H1 (cell line): ENCODE data around the gene ZBTB46. TPM values are rescaled to one million over a fixed set of nuclear protein-coding genes. Genes with fewer than 3 reads are reported as not detected.

ENCODE experiments used
- CTCF ChIA-PET: fragments of 300-600 bp; sonication (Branson Sonifier 250); formaldehyde crosslinking; loops from one replicate; lab custom pipeline; 2021; ENCODE audit not compliant: partially characterized antibody; lab: Charles Lee
- POLR2A ChIA-PET: fragments of 300-600 bp; sonication (Branson Sonifier 250); formaldehyde crosslinking; loops from one replicate; lab custom pipeline; 2021; ENCODE audit warnings: inconsistent platforms; ENCODE audit not compliant: partially characterized antibody; lab: Charles Lee
- DNase-seq, 2 experiments: peaks; one replicate each; pipeline versions ENCODE4 v3.0.0 to v3.0.0-alpha.2; 2010 to 2022; ENCODE audit warnings: low spot score in 2 of 2, low read depth in 1 of 2, mixed read lengths in 1 of 2
- FAIRE-seq: peaks from 2 replicates; lab custom pipeline; 2011; peaks lifted over from hg19 to GRCh38; lab: Jason Lieb, UNC
- H2AFZ ChIP-seq: 2 replicates; pipeline ENCODE4 v1.8.1; 2012; ENCODE audit warnings: low read length, inconsistent platforms
- H2AK5ac ChIP-seq: 2 replicates; pipeline ENCODE4 v1.6.1; 2013; ENCODE audit warnings: low read depth, low read length
- H2BK120ac ChIP-seq: replicated peaks from 2 replicates; pipeline ENCODE3; 2013; ENCODE audit warnings: low read depth, low read length, inconsistent platforms
- H2BK12ac ChIP-seq: 2 replicates; pipeline ENCODE4 v1.6.1; 2013; ENCODE audit warnings: low read depth, low read length
- H2BK15ac ChIP-seq: 2 replicates; pipeline ENCODE4 v1.6.1; 2013; ENCODE audit warnings: low read length
- H2BK20ac ChIP-seq: 2 replicates; pipeline ENCODE4 v1.6.1; 2013; ENCODE audit warnings: low read length
- H2BK5ac ChIP-seq: 2 replicates; pipeline ENCODE4 v1.6.1; 2013; ENCODE audit warnings: low read depth, low read length
- H3K14ac ChIP-seq: 2 replicates; pipeline ENCODE4 v1.6.1; 2013; ENCODE audit warnings: inconsistent platforms; ENCODE audit not compliant: insufficient read length
- H3K18ac ChIP-seq: 2 replicates; pipeline ENCODE4 v1.6.1; 2013; ENCODE audit warnings: low read length; ENCODE audit errors: extremely low read depth
- H3K23ac ChIP-seq: 2 replicates; pipeline ENCODE4 v1.6.1; 2013; ENCODE audit warnings: inconsistent platforms; ENCODE audit not compliant: insufficient read length
- H3K23me2 ChIP-seq: 2 replicates; pipeline ENCODE4 v1.6.1; 2013; ENCODE audit warnings: low read depth, low read length
- H3K27ac ChIP-seq: 2 replicates; pipeline ENCODE4 v1.6.1; 2011; ENCODE audit warnings: low read depth, low read length, inconsistent platforms
- H3K27me3 ChIP-seq, 4 experiments: replicated peaks in 1 of 4; 1 replicate in 1 of 4; 2 replicates in 3 of 4; pipeline versions ENCODE4 v1.6.1 to v1.8.1; 2011 to 2013; ENCODE audit warnings: low read length in 3 of 4, mild to moderate bottlenecking in 3 of 4, inconsistent platforms in 2 of 4, mixed read lengths in 2 of 4, moderate library complexity in 1 of 4; ENCODE audit not compliant: control insufficient read depth in 3 of 4, insufficient read depth in 3 of 4; ENCODE audit errors: extremely low read depth in 1 of 4
- H3K36me3 ChIP-seq, 4 experiments: 2 replicates each; pipeline versions ENCODE4 v1.6.1 to v1.8.1; 2011 to 2013; ENCODE audit warnings: mild to moderate bottlenecking in 4 of 4, low read length in 3 of 4, moderate library complexity in 2 of 4, control low read depth in 1 of 4, inconsistent platforms in 1 of 4; ENCODE audit not compliant: insufficient read depth in 4 of 4, control insufficient read depth in 2 of 4
- H3K4ac ChIP-seq: replicated peaks from 2 replicates; pipeline ENCODE3; 2013; ENCODE audit warnings: low read length, low read depth, mixed read lengths, inconsistent platforms; ENCODE audit not compliant: insufficient read length
- H3K4me1 ChIP-seq, 4 experiments: replicated peaks in 1 of 4; 1 replicate in 1 of 4; 2 replicates in 3 of 4; pipeline versions ENCODE4 v1.6.1 to v1.8.1; 2011 to 2013; ENCODE audit warnings: low read length in 3 of 4, inconsistent platforms in 2 of 4, mixed read lengths in 1 of 4; ENCODE audit not compliant: insufficient read depth in 4 of 4, control insufficient read depth in 3 of 4
- H3K4me2 ChIP-seq, 2 experiments: 2 replicates each; pipeline versions ENCODE4 v1.6.1 to v1.8.1; 2011 to 2013; ENCODE audit warnings: low read depth in 2 of 2, low read length in 2 of 2, control low read depth in 1 of 2, inconsistent platforms in 1 of 2, mild to moderate bottlenecking in 1 of 2; ENCODE audit not compliant: insufficient read depth in 1 of 2
- H3K4me3 ChIP-seq, 4 experiments: fragments of 200-600, 300-600 bp in 1 of 4; sonication (generic), shearing (Covaris generic), sonication (Bioruptor Twin) in 1 of 4; 2 replicates each; pipeline versions ENCODE4 v1.5.1 to v1.8.1; 2011 to 2016; ENCODE audit warnings: low read length in 4 of 4, low read depth in 3 of 4, control low read depth in 2 of 4, inconsistent platforms in 2 of 4, mild to moderate bottlenecking in 2 of 4, mixed read lengths in 1 of 4, moderate library complexity in 1 of 4; ENCODE audit not compliant: insufficient read depth in 2 of 4; ENCODE audit errors: extremely low read depth in 1 of 4
- H3K56ac ChIP-seq: replicated peaks from 2 replicates; pipeline ENCODE3; 2013; ENCODE audit warnings: low read depth, mild to moderate bottlenecking, mixed read lengths, low read length, inconsistent platforms; ENCODE audit not compliant: insufficient read length
- H3K79me1 ChIP-seq: 2 replicates; pipeline ENCODE4 v1.6.1; 2013; ENCODE audit warnings: low read depth, low read length, control low read depth
- H3K79me2 ChIP-seq, 2 experiments: 2 replicates each; pipeline versions ENCODE4 v1.6.1 to v1.8.1; 2012 to 2013; ENCODE audit warnings: low read length in 2 of 2, mild to moderate bottlenecking in 2 of 2, inconsistent platforms in 1 of 2; ENCODE audit not compliant: insufficient read depth in 2 of 2, control insufficient read depth in 1 of 2
- H3K9ac ChIP-seq, 4 experiments: replicated peaks in 1 of 4; 1 replicate in 1 of 4; 2 replicates in 3 of 4; pipeline versions ENCODE4 v1.6.1 to v1.8.1; 2011 to 2013; ENCODE audit warnings: low read depth in 3 of 4, low read length in 3 of 4, control low read depth in 2 of 4, mild to moderate bottlenecking in 2 of 4, moderate library complexity in 2 of 4, inconsistent platforms in 1 of 4; ENCODE audit errors: extremely low read depth in 1 of 4
- H3K9me3 ChIP-seq, 2 experiments: 2 replicates each; pipeline versions ENCODE4 v1.6.1 to v1.8.1; 2012 to 2013; ENCODE audit warnings: mild to moderate bottlenecking in 2 of 2, moderate library complexity in 2 of 2, control low read depth in 1 of 2, inconsistent platforms in 1 of 2, low read depth in 1 of 2, low read length in 1 of 2, mixed read lengths in 1 of 2; ENCODE audit not compliant: insufficient read depth in 2 of 2
- H4K20me1 ChIP-seq, 2 experiments: replicated peaks in 1 of 2; 2 replicates each; pipeline versions ENCODE3 to v1.8.1; 2011 to 2013; ENCODE audit warnings: inconsistent platforms in 2 of 2, low read length in 2 of 2, mild to moderate bottlenecking in 1 of 2; ENCODE audit not compliant: insufficient read depth in 2 of 2, control insufficient read depth in 1 of 2
- H4K5ac ChIP-seq: 2 replicates; pipeline ENCODE4 v1.6.1; 2013; ENCODE audit warnings: low read length, low read depth, mixed read lengths, inconsistent platforms; ENCODE audit not compliant: insufficient read length
- H4K8ac ChIP-seq: 2 replicates; pipeline ENCODE4 v1.8.0; 2013; ENCODE audit warnings: mild to moderate bottlenecking, moderate library complexity, low read length, inconsistent platforms; ENCODE audit not compliant: insufficient read depth; ENCODE audit errors: extremely low read depth
- H4K91ac ChIP-seq: replicated peaks from 2 replicates; pipeline ENCODE3; 2013; ENCODE audit warnings: low read length, mixed read lengths, inconsistent platforms; ENCODE audit not compliant: insufficient read length
- CBX8 ChIP-seq: fragments of 300-800, 300-1000 bp; sonication (generic); IDR thresholded peaks from 2 replicates; pipeline ENCODE4 v1.7.1; 2016; ENCODE audit warnings: low read depth, low read length, borderline replicate concordance
- E2F6 ChIP-seq: IDR thresholded peaks from 2 replicates; pipeline ENCODE4 v1.6.1; 2012; ENCODE audit warnings: inconsistent platforms
- EZH2 ChIP-seq: fragments of 200-600 bp; sonication (generic); IDR thresholded peaks from 2 replicates; pipeline ENCODE4 v1.7.1; 2012; ENCODE audit warnings: low read depth, mild to moderate bottlenecking, moderate library complexity, low read length, inconsistent platforms; ENCODE audit not compliant: severe bottlenecking
- MAFK ChIP-seq: IDR thresholded peaks from 2 replicates; pipeline ENCODE4 v1.6.1; 2012; ENCODE audit warnings: low read depth, mild to moderate bottlenecking, improper control_type of control experiment, low read length
- RAD21 ChIP-seq, 2 experiments: IDR thresholded peaks in 1 of 2; conservative IDR thresholded peaks in 1 of 2; 2 replicates each; pipeline ENCODE4 v1.6.1; 2011; ENCODE audit warnings: low read depth in 2 of 2, low read length in 2 of 2, improper control_type of control experiment in 1 of 2, inconsistent platforms in 1 of 2, mild to moderate bottlenecking in 1 of 2, moderate library complexity in 1 of 2
- YY1 ChIP-seq: IDR thresholded peaks from 2 replicates; pipeline ENCODE4 v1.6.1; 2011; ENCODE audit warnings: low read depth, mild to moderate bottlenecking, low read length
- WGBS, 2 experiments: shearing (Covaris generic) in 1 of 2; methylation state at CpG; one replicate each; pipeline versions ENCODE4 v1.1.6 to v1.1.7; 2013 to 2015; ENCODE audit warnings: low lambda C conversion rate in 2 of 2, mixed read lengths in 2 of 2, inconsistent platforms in 1 of 2, low coverage in 1 of 2, missing lambda C conversion rate in 1 of 2; ENCODE audit not compliant: insufficient replicate concordance in 2 of 2, insufficient coverage in 1 of 2, insufficient read length in 1 of 2; ENCODE audit errors: extremely low coverage in 1 of 2, missing lambda C conversion rate in 1 of 2; 5-methylcytosine and 5-hydroxymethylcytosine counted together
- polyA plus RNA-seq, 7 experiments: library from polyadenylated mRNA; depleted of rRNA in 3 of 7; stranded (reverse) in 5 of 7; unstranded in 2 of 7; fragments of >200 nt in 5 of 7; fragments of 200-250 nt in 2 of 7; gene quantifications; 1 replicate in 5 of 7; 2 replicates in 1 of 7; 4 replicates in 1 of 7; pipeline versions ENCODE4 v1.2.1 to v1.2.3, GENCODE V29; 2011 to 2013; ENCODE audit warnings: missing spikeins in 2 of 7, mixed read lengths in 2 of 7
- total RNA-seq: library from RNA; stranded (reverse); fragmentation: NEBNext Ultra II Directional; extraction: Animal tissue kit (Norgen Biotek cat#: 25700); gene quantifications from 2 replicates; pipeline ENCODE4 v1.2.1, GENCODE V29; 2021

The ZBTB46 gene
- total and polyA plus RNA-seq, 2 of the 8 experiments (the other 6 are each of a cell fraction or from before 2014, with no cell fraction given) = 6.4 to 22.4 TPM

- ChIA-PET POLR2A (interaction anchor here (0.6 to 1.4 kb wide), 5 partner anchors 11 to 103 kb away, joined by 3 to 5 read pairs (median 3); partner anchors contain the start of genes ARFRP1 and ZGPAT), CTCF (interaction anchor here (1.0 to 3.7 kb wide), 8 partner anchors 8 to 273 kb away, joined by 3 to 20 read pairs (median 3); partner anchors contain the start of gene PTK6)
- H3K23ac ChIP-seq = no peak overlapping the region
- H2BK20ac ChIP-seq = no peak overlapping the region
- H3K27ac ChIP-seq = no peak overlapping the region
- no peak overlapping the region for H3K56ac ChIP-seq
- H3K36me3 ChIP-seq = no peaks in the 10 kb centered on the region
- no peak overlapping the region for H3K18ac ChIP-seq
- H2BK120ac ChIP-seq = no peak overlapping the region
- no peak overlapping the region for H4K5ac ChIP-seq
- H3K4me3 ChIP-seq = no peak overlapping the region
- DNase-seq = no peak
- H3K79me2 ChIP-seq = peaks cover 0 to 27% of the 10 kb centered on the region in 2 experiments; a peak in 3 of 4 replicates
- no peaks in the 10 kb centered on the region; a peak in 1 of 4 replicates for H3K9me3 ChIP-seq
- peaks cover 24% of the 10 kb centered on the region for H3K79me1 ChIP-seq
- H3K27me3 ChIP-seq = no peaks in the 10 kb centered on the region
- H4K20me1 ChIP-seq = peaks cover 0 to 15% of the 10 kb centered on the region in 2 experiments
- H2BK15ac ChIP-seq = no peak overlapping the region
- peak overlapping the region; percentile 24; the same call in 1 of the 2 replicates for H2AK5ac ChIP-seq
- no peak overlapping the region for H3K4ac ChIP-seq
- no peak for TF ChIP-seq RAD21 (IDR thresholded peaks at IDR 0.05 in 1 of 2, conservative IDR thresholded peaks at IDR 0.05 in 1 of 2; ENCODE audit: low read depth in 2 of 2, low read length in 2 of 2)
- TF ChIP-seq YY1 = no peak
- no peak for TF ChIP-seq E2F6
- no peak for TF ChIP-seq EZH2
- no peak for TF ChIP-seq CBX8
- no peak for TF ChIP-seq MAFK
- WGBS, 2 experiments = 94% methylated on average over 23 of the region's 25 CpGs; no CpG with 5 or more reads in 1 of the 2 experiments
- 0 out of 2 replicates have a peak overlapping the region, but pooled peaks have one; percentile 16 for H2BK5ac ChIP-seq
- H2AFZ ChIP-seq = no peak overlapping the region
- H4K91ac ChIP-seq = no peak overlapping the region
- H3K14ac ChIP-seq = no peak overlapping the region
- H2BK12ac ChIP-seq = no peak overlapping the region
- FAIRE-seq = no peak
- H4K8ac ChIP-seq = peak overlapping the region; percentile 35; the same call in 1 of the 2 replicates
- H3K4me1 ChIP-seq = peaks cover 0 to 4% (median 1%) of the 10 kb centered on the region in 4 experiments; a peak in 4 of 7 replicates
- no peaks in the 10 kb centered on the region for H3K23me2 ChIP-seq
- H3K9ac ChIP-seq = no peak overlapping the region
- H3K4me2 ChIP-seq = no peak overlapping the region
These were observed 20.2 kb downstream of the ZBTB46 start for GRCh38 chr20:63810730-63811490.
